ENCODE measurements around the gene ANAPC2. TPM values are rescaled to one million over a fixed set of nuclear protein-coding genes. Genes with fewer than 3 reads are reported as not detected.

ANAPC2 gene
- total RNA-seq, 1 donor from 2014 or later: 20.5 TPM

DNA sequence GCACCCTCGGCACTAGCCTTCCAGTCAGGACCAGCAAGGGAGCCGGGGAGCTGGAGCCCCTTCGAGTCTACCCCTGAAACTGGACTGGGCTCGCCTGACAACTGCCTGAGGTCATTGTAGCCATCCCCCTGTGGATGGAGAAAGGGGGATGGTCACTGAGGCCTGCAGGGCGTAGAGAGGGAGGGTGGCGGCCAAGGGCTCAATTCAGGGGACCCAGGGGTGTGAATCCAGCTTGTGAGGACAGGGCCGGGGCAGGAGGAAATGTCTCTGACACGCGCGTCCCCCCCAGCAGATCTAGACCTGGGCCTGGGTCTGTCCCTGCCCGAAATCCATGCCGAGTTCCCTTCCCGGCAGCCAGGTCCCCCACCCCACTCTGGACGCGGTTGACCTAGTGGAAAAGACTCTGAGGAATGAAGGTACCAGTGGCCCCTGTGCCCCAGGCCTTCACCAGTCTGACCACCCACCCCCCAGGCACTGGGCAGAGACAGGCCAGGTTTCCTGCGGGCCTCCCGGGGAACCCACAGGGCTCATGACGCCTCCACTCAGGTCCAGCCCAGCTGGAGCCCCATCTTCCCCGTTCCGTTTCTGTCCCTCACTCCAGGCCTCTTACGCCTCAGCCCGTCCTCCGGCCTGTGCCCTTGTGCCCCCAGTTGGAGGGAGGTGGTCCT, 43.1 kb upstream of the ANAPC2 start:
- no peaks in the 10 kb centered on the region for H3K36me3 ChIP-seq (ENCODE audit: control insufficient read depth, insufficient read depth, low read length)
- DNase-seq (ENCODE audit: low read depth) (no peak), FAIRE-seq (no peak)
- H3K27me3 ChIP-seq (ENCODE audit: control insufficient read depth, insufficient read depth, low read length): peaks cover 2% of the 10 kb centered on the region
- TF ChIP-seq, protein P1, sequence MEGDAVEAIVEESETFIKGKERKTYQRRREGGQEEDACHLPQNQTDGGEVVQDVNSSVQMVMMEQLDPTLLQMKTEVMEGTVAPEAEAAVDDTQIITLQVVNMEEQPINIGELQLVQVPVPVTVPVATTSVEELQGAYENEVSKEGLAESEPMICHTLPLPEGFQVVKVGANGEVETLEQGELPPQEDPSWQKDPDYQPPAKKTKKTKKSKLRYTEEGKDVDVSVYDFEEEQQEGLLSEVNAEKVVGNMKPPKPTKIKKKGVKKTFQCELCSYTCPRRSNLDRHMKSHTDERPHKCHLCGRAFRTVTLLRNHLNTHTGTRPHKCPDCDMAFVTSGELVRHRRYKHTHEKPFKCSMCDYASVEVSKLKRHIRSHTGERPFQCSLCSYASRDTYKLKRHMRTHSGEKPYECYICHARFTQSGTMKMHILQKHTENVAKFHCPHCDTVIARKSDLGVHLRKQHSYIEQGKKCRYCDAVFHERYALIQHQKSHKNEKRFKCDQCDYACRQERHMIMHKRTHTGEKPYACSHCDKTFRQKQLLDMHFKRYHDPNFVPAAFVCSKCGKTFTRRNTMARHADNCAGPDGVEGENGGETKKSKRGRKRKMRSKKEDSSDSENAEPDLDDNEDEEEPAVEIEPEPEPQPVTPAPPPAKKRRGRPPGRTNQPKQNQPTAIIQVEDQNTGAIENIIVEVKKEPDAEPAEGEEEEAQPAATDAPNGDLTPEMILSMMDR (IDR thresholded peaks at IDR 0.05; ENCODE audit: insufficient read depth, low read length, severe bottlenecking): no peak
- no peak overlapping the region for H3K4me3 ChIP-seq (ENCODE audit: low read depth, low read length)

DNA sequence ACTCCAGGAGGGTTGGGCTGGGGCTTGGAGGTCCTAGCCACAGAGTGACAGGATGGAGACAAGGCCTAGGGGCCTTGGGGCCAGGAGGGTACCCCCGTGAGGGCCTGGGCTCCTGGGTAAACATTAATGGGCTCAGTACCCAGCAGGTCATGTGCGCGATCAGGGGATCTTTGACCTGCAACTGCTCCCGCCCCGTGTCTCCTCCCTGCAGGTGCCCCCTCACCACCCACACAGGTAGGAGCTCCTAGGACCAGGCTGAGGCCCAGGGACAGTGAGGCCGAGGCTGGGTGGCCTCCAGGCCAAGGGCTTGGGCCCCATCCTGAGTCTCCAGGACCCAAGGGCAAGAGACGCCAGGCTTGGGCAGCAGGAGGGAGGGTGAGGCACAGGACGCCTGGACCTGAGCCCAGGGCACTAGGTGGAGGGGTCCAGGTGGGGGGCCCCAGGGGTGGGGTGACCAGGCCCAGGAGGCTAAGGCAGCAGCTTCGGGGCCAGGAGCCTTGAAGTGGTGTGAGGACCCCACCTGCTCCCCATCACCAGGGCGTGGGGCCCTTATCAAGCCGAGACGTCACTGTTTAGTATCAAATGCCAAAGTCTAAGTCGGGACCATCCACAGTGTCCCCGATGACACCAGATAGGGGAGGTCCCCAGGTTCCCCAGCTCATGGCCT, 42.5 kb upstream of the ANAPC2 start, which contains the start of gene SLC34A3:
SLC34A3 (plus strand) TSS at position 197 of the 667 bp plus-strand sequence. CDS start 802 bp downstream, outside the sequence.
- FAIRE-seq: no peak
- Histone ChIP-seq H3K36me3 (ENCODE audit: control insufficient read depth, insufficient read depth, low read length) (no peaks in the 10 kb centered on the region), H3K4me3 (ENCODE audit: low read depth, low read length) (no peak within 1 kb of the TSS), H3K27me3 (ENCODE audit: control insufficient read depth, insufficient read depth, low read length) (peaks cover 2% of the 10 kb centered on the region)
- TF ChIP-seq, protein P1 (IDR thresholded peaks at IDR 0.05; ENCODE audit: insufficient read depth, low read length, severe bottlenecking): no peak
- no peak for DNase-seq (ENCODE audit: low read depth)

DNA sequence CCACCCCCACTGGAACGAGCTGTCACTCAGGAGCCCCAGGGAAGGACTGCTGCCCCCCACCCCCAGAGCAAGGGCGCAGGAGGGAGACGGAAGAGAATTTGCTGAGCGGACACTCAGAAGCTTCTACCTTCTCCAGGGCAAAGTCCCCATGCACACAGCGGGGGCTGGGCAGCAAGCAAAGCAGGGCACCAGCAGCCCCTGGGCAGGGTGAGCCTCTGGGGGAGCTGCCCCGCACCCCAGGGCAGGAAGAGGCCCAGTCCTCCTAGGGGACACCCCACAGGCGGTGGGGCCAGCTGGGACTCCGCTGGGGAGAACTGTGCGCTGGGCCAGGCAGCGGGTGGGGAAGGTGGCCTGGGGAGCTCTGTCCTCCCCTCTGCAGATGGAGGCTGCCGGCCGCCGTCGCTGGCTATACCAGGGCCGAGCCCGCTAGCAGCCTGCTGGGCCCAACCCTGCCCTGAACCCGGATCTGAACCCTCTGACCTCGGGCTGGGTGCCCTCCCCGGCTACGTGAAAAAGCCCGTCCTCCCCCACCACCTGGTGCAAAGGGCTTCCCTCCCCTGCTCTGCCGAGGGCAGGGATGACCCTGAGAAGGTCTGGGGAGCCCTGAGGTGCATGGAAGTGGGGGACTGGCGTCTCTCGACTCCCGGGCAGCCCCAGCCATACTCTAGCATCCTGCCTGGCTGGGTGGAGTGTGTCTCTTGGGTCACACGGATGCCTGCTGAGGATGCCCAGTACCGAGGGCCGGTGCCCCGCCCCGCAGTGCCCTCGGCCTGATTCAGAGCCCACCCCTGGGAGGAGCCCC, 41.7 kb upstream of the ANAPC2 start:
- TF ChIP-seq, protein P1 (IDR thresholded peaks at IDR 0.05; ENCODE audit: insufficient read depth, low read length, severe bottlenecking): no peak
- H3K27me3 ChIP-seq (ENCODE audit: control insufficient read depth, insufficient read depth, low read length): peaks cover 2% of the 10 kb centered on the region
- DNase-seq (ENCODE audit: low read depth) (no peak), FAIRE-seq (no peak)
- no peak overlapping the region for H3K4me3 ChIP-seq (ENCODE audit: low read depth, low read length)
- H3K36me3 ChIP-seq (ENCODE audit: control insufficient read depth, insufficient read depth, low read length): no peaks in the 10 kb centered on the region

DNA sequence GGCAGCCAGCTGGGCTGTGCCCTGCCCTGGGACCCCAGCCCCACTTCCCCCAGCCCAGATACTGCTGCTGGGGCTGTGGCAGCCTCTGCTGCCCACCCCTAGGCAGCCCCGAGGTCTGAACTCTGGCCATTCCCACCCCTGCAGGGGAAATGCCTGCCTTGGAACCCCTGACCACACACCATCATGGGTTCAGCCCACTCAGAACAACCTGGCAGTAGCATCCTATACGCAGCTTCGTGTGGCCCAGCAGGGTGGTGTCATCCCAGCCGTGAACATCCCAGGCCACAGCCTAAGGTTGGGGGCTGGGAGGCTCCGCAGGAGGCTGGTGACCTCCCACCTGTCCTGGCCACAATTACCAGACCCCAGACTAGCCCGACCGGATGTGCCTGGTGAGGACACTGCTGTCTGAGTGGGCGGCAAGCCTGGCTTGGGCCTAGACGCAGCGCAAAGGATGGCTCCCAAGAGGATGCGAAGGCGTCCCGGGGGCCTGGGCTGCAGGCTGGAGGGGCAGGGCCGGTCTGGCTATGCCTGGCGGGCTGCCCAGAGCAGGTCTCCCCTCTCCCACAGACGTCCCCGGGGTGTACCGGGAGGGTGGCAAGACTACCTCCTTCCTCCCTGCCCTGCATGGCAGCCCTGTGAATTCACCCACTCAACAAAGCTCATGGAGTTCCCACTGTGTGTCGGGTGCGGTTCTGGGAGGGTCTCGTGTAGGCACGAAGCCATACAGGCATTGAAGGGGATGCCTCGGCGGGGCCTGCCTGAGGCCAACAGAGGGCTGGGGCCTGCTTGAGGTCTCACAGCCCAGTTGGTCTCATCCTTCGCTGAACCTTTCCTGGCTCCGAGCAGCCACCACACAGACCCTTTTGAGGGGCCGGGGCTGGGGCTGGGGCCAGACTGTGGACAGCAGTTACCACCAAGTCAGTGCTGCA, 40.9 kb upstream of the ANAPC2 start:
- FAIRE-seq (no peak), DNase-seq (ENCODE audit: low read depth) (no peak)
- TF ChIP-seq, protein P1 (IDR thresholded peaks at IDR 0.05; ENCODE audit: insufficient read depth, low read length, severe bottlenecking): no peak
- no peaks in the 10 kb centered on the region for H3K36me3 ChIP-seq (ENCODE audit: control insufficient read depth, insufficient read depth, low read length)
- no peak overlapping the region for H3K4me3 ChIP-seq (ENCODE audit: low read depth, low read length)
- H3K27me3 ChIP-seq (ENCODE audit: control insufficient read depth, insufficient read depth, low read length): peaks cover 2% of the 10 kb centered on the region

DNA sequence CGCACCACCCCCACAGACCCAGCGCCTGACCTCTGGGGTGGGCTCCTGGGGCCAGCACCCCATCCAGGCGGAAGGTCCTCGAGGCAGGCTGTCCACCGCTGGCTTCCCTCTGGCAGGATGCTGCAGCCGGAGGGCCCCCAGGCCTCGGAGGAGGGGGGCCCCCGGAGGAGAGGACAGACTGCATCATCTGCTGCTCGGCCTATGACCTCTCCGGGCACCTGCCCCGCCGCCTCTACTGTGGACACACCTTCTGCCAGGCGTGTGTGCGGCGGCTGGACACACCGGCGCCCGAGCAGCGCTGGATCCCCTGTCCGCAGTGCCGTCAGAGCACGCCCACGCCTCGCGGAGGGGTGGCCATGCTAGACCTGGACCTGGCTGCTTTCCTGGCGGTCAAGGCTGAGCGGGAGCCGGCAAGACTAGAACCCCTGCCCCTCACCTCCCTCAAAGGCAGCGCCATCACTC, 40.2 kb upstream of the ANAPC2 start:
- FAIRE-seq: no peak
- no peak overlapping the region for H3K4me3 ChIP-seq (ENCODE audit: low read depth, low read length)
- TF ChIP-seq, protein P1 (IDR thresholded peaks at IDR 0.05; ENCODE audit: insufficient read depth, low read length, severe bottlenecking): no peak
- no peaks in the 10 kb centered on the region for H3K36me3 ChIP-seq (ENCODE audit: control insufficient read depth, insufficient read depth, low read length)
- no peak for DNase-seq (ENCODE audit: low read depth)
- H3K27me3 ChIP-seq (ENCODE audit: control insufficient read depth, insufficient read depth, low read length): no peaks in the 10 kb centered on the region

All from bronchial epithelial cell (primary cell).